ENCODE measurements around the gene SUCLG2. TPM values are rescaled to one million over a fixed set of nuclear protein-coding genes. Genes with fewer than 3 reads are reported as not detected.

Gene SUCLG2
- total RNA-seq, 1 experiment from 2014 or later: 38.5 TPM

DNA sequence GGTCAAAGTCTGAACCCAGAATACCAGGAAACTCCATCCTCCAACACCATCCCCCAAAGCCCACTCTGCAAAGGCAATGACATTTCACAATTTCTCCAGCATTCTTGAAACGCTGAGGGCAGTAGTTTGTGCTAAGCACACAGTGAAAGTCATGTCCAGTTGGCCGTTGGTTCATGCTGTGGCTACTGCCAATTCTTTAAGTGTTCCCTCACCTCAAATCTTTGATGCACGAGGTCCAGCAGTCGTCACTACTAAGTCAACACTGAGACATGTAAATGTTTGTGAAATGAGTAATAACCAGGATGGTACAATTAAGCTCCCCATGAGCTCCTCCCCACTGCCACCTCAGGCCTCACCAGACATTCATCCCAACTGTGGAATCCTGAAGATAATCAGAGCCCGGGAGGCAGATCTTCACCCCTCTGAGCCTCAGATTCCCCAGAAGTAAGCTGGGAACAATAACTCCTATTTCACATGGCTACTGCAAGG lies 7.0 kb downstream of the SUCLG2 start:
- H3K27ac Mint-ChIP-seq: no peak overlapping the region
- H3K4ac ChIP-seq (ENCODE audit: low read depth, low read length): no peak overlapping the region
- no peak overlapping the region for H3K18ac ChIP-seq (ENCODE audit: insufficient read length, low read depth, low read length)
- no peak overlapping the region for H3K23ac ChIP-seq (ENCODE audit: insufficient read length, low read depth, low read length)
- no peaks in the 10 kb centered on the region for H3K4me1 ChIP-seq (ENCODE audit: insufficient read depth, low read length)
- TF ChIP-seq, protein P1, sequence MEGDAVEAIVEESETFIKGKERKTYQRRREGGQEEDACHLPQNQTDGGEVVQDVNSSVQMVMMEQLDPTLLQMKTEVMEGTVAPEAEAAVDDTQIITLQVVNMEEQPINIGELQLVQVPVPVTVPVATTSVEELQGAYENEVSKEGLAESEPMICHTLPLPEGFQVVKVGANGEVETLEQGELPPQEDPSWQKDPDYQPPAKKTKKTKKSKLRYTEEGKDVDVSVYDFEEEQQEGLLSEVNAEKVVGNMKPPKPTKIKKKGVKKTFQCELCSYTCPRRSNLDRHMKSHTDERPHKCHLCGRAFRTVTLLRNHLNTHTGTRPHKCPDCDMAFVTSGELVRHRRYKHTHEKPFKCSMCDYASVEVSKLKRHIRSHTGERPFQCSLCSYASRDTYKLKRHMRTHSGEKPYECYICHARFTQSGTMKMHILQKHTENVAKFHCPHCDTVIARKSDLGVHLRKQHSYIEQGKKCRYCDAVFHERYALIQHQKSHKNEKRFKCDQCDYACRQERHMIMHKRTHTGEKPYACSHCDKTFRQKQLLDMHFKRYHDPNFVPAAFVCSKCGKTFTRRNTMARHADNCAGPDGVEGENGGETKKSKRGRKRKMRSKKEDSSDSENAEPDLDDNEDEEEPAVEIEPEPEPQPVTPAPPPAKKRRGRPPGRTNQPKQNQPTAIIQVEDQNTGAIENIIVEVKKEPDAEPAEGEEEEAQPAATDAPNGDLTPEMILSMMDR (conservative IDR thresholded peaks at IDR 0.05): no peak
- H2BK15ac ChIP-seq (ENCODE audit: low read depth, low read length): no peak overlapping the region
- no peak overlapping the region for H3K4me2 ChIP-seq (ENCODE audit: insufficient read depth, insufficient read length, low read length)
- no peak overlapping the region for H4K8ac ChIP-seq (replicated peaks; ENCODE audit: insufficient read length, low read depth, low read length)
- H2BK120ac ChIP-seq (ENCODE audit: low read depth, low read length, poor library complexity, severe bottlenecking): no peak overlapping the region
- no peak overlapping the region for H3K27ac ChIP-seq (ENCODE audit: insufficient read length, low read depth, low read length)
- H2AK5ac ChIP-seq (ENCODE audit: insufficient read length, low read length): no peak overlapping the region
- no peak overlapping the region for H4K5ac ChIP-seq (ENCODE audit: insufficient read length, low read depth, low read length)
- no peak overlapping the region for H2BK20ac ChIP-seq (ENCODE audit: low read depth, low read length, poor library complexity, severe bottlenecking)
- no peaks in the 10 kb centered on the region for H4K20me1 ChIP-seq (ENCODE audit: control insufficient read depth, insufficient read depth, insufficient read length)
- no peak overlapping the region for H2BK12ac ChIP-seq (ENCODE audit: insufficient read length, low read depth, low read length)
- no peak overlapping the region for H3K4me3 Mint-ChIP-seq
- no CpG with 5 or more reads among the region's 5 CpGs for WGBS (ENCODE audit: extremely low coverage, insufficient read length, low lambda C conversion rate)
- H3K9me3 Mint-ChIP-seq: no peaks in the 10 kb centered on the region; a peak in 1 of 5 replicates
- H3K79me2 ChIP-seq (ENCODE audit: insufficient read depth, low read length): no peaks in the 10 kb centered on the region
- no peak overlapping the region for H4K91ac ChIP-seq (ENCODE audit: insufficient read length, low read depth, low read length)
- H3K36me3 Mint-ChIP-seq (ENCODE audit: insufficient read depth in 1 of 3, low read depth in 3 of 3): peaks cover 6 to 8% (median 7%) of the 10 kb centered on the region in 3 experiments; a peak in 5 of 7 replicates
- H3K27me3 ChIP-seq (ENCODE audit: insufficient read depth, low read length): no peaks in the 10 kb centered on the region
- H3K56ac ChIP-seq (ENCODE audit: insufficient read length, low read depth, low read length): no peak overlapping the region
- no peaks in the 10 kb centered on the region for H3K23me2 ChIP-seq (ENCODE audit: insufficient read length, low read depth, low read length, poor library complexity, severe bottlenecking)
- H3T11ph ChIP-seq (ENCODE audit: low read length): no peak overlapping the region
- H3K4me1 Mint-ChIP-seq: peaks cover 7 to 12% of the 10 kb centered on the region in 2 experiments
- no peaks in the 10 kb centered on the region; the same call in 1 of the 2 replicates for H3K27me3 Mint-ChIP-seq (ENCODE audit: low read depth)
- no peak overlapping the region for H3K14ac ChIP-seq (ENCODE audit: insufficient read depth, low read length)
- H2BK5ac ChIP-seq (ENCODE audit: insufficient read length, low read length): no peak overlapping the region
- no peak overlapping the region for H3K9ac ChIP-seq (ENCODE audit: extremely low read depth, insufficient read length, low read length)
- no peak for DNase-seq
- H3K9me3 ChIP-seq (ENCODE audit: control insufficient read depth, low read depth, low read length): no peaks in the 10 kb centered on the region
- H2AFZ ChIP-seq (ENCODE audit: low read length): no peak overlapping the region
- no peaks in the 10 kb centered on the region for H3K79me1 ChIP-seq (ENCODE audit: insufficient read depth, low read depth, low read length, poor library complexity, severe bottlenecking)

Data from H9 (cell line).